Activated naive CD8-positive, alpha-beta T cell (primary cell): ENCODE data around the gene TBC1D14.
A peak's percentile ranks its signal among the peaks of the same experiment; 100 is the strongest.

Experiments
- H3K27ac Mint-ChIP-seq: one replicate; pipeline ENCODE4 v1.8.0; 2021; ENCODE audit warnings: mixed read lengths
- H3K27me3 Mint-ChIP-seq: one replicate; pipeline ENCODE4 v1.8.0; 2021; ENCODE audit warnings: mixed read lengths
- H3K36me3 Mint-ChIP-seq: one replicate; pipeline ENCODE4 v1.8.0; 2021; ENCODE audit warnings: mixed read lengths
- H3K4me1 Mint-ChIP-seq: one replicate; pipeline ENCODE4 v1.8.0; 2021; ENCODE audit warnings: low read depth, mixed read lengths
- H3K4me3 Mint-ChIP-seq: one replicate; pipeline ENCODE4 v1.8.0; 2021; ENCODE audit warnings: mild to moderate bottlenecking, mixed read lengths
- H3K9me3 Mint-ChIP-seq: one replicate; pipeline ENCODE4 v1.8.0; 2021; ENCODE audit warnings: low read depth, mixed read lengths

Gene TBC1D14

GRCh38 chr4:6912441-6912840, 2.8 kb downstream of the TBC1D14 start:
- Mint-ChIP-seq H3K36me3 (no peaks in the 10 kb centered on the region), H3K4me3 (peak overlapping the region; percentile 69), H3K27me3 (no peaks in the 10 kb centered on the region), H3K27ac (no peak overlapping the region), H3K9me3 (no peaks in the 10 kb centered on the region), H3K4me1 (peaks cover 62% of the 10 kb centered on the region)

DNA sequence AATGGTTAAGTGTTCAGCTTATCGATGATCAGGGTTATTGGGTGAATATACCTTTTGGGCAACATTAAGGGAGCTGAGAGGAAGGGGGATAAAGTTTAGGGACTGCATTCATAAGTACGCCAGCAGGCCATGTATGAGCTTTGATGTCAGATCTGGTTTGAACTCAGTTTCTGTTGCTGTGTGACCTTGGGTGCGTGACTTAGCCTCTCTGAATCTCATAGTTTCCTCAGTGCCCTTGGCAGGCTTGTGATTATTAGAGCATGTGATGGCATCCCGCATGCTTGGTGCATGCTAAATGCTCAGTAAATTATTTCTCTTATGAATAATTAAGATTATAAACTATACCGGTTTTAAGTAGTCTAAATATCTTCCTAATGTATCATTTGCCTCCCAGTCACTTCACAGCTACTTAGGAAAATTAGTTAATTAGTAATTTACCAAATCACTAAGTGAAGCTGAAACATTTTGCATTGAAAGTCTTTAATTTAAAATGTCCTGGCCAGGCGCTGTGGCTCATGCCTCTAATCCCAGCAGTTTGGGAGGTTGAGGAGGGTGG, 3.8 kb downstream of the TBC1D14 start:
- Mint-ChIP-seq H3K36me3 (no peaks in the 10 kb centered on the region), H3K9me3 (no peaks in the 10 kb centered on the region), H3K27ac (no peak overlapping the region), H3K4me1 (peaks cover 62% of the 10 kb centered on the region), H3K4me3 (no peak overlapping the region), H3K27me3 (no peaks in the 10 kb centered on the region)

DNA sequence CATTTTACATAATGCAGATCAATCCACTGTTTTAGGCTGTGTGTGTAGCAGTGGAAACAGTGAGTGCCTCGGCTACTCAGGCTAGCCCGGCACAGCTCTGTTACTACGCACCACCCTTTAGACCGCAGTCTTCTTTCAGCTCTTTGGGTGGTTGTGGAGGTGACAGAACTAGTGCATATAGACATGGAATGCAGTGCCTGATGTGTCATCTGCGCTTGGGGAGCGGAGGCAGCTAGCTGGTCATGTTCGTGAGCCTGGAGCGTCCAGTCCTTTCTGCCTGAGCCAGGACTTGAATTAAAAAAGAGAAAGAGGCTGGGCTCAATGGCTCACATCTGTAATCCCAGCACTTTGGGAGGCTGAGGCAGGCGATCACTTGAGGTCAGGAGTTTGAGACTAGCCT, 4.8 kb downstream of the TBC1D14 start:
- H3K9me3 Mint-ChIP-seq = no peaks in the 10 kb centered on the region
- H3K4me1 Mint-ChIP-seq = peaks cover 63% of the 10 kb centered on the region
- no peak overlapping the region for H3K27ac Mint-ChIP-seq
- no peaks in the 10 kb centered on the region for H3K36me3 Mint-ChIP-seq
- no peaks in the 10 kb centered on the region for H3K27me3 Mint-ChIP-seq
- H3K4me3 Mint-ChIP-seq = no peak overlapping the region

DNA sequence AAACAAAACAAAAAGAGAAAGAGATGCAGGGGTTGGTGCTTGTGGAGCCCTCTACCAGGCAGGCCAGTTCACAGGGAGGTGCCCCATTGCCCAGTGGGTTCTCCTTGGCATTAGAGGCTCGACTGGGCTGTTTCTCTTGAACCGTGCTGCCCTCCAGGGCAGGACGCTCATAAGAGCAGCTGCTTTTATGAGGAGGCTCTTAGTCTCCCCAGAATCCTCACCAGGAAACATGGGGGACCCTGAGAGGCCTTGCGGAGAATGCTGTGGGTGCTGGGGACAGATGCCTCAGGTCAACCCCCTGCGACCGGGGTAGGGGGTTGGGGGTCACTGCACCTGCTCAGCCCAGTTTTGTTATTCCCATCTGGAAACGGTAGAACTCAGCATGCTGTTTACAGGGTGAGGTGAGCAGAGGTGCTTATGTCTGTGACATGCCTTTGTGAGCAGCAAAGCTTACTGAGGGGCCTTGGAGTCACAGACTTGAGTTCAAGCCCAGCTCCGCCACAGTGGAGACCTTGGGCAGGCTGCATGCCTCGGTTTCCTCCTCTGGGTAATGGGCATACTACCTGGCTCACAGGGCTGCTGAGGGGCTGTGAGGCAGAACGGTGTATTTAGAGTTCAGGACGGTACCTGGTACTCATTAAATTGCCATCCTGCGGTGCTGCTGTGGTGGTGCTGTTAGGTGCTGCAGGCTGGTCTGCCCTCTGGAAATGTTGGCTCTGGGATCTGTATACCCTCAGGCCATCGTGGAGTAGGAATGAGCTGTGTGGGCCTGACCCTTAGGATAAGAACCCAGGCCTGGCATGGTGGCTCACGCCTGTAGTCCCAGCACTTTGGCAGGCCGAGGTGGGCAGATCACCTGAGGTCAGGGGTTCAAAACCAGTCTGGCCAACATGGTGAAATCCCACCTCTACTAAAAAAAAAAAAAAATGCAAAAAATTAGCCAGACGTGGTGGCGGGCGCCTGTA, 5.7 kb downstream of the TBC1D14 start:
- H3K27me3 Mint-ChIP-seq = no peaks in the 10 kb centered on the region
- H3K4me3 Mint-ChIP-seq = no peak overlapping the region
- no peaks in the 10 kb centered on the region for H3K36me3 Mint-ChIP-seq
- H3K27ac Mint-ChIP-seq = no peak overlapping the region
- H3K9me3 Mint-ChIP-seq = no peaks in the 10 kb centered on the region
- H3K4me1 Mint-ChIP-seq = peaks cover 66% of the 10 kb centered on the region

GRCh38 chr4:6916069-6916586, 6.5 kb downstream of the TBC1D14 start:
- no peaks in the 10 kb centered on the region for H3K27me3 Mint-ChIP-seq
- peaks cover 64% of the 10 kb centered on the region for H3K4me1 Mint-ChIP-seq
- H3K36me3 Mint-ChIP-seq = no peaks in the 10 kb centered on the region
- H3K9me3 Mint-ChIP-seq = no peaks in the 10 kb centered on the region
- H3K27ac Mint-ChIP-seq = peak overlapping the region; percentile 92
- H3K4me3 Mint-ChIP-seq = peak overlapping the region; percentile 53

- Mint-ChIP-seq H3K36me3 (no peaks in the 10 kb centered on the region), H3K27me3 (no peaks in the 10 kb centered on the region), H3K27ac (peak overlapping the region; percentile 92), H3K4me3 (peak overlapping the region; percentile 53), H3K4me1 (peaks cover 58% of the 10 kb centered on the region), H3K9me3 (no peaks in the 10 kb centered on the region)
Measured at GRCh38 chr4:6916587-6917460, 7.2 kb downstream of the TBC1D14 start.

- peak overlapping the region; percentile 76 for H3K4me3 Mint-ChIP-seq
- no peaks in the 10 kb centered on the region for H3K9me3 Mint-ChIP-seq
- peak overlapping the region; percentile 92 for H3K27ac Mint-ChIP-seq
- H3K4me1 Mint-ChIP-seq = peaks cover 60% of the 10 kb centered on the region
- H3K27me3 Mint-ChIP-seq = no peaks in the 10 kb centered on the region
- H3K36me3 Mint-ChIP-seq = no peaks in the 10 kb centered on the region
Measured at GRCh38 chr4:6917461-6918271, 8.0 kb downstream of the TBC1D14 start.

DNA sequence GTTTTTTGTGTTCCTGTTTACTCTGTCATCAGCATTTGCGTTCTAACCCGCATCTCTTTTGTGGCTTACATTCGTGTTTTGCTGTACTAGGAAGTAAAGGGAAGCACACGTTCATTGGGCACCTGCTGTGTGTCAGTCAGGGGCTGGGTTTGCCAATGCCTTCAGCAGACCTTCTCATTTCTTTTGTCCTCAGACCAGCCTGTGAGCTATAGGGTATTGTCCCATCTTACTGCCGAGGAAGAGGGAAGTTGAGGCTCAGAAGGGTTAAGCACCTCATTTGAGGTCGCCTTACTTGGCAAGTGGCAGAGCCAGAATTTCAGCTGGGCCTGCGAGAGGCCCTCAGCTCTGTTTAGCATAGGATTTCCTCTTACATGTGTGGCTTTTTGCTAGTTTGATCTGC, 8.7 kb downstream of the TBC1D14 start:
- H3K4me3 Mint-ChIP-seq = peak overlapping the region; percentile 76
- H3K9me3 Mint-ChIP-seq = no peaks in the 10 kb centered on the region
- peaks cover 61% of the 10 kb centered on the region for H3K4me1 Mint-ChIP-seq
- peak overlapping the region; percentile 92 for H3K27ac Mint-ChIP-seq
- no peaks in the 10 kb centered on the region for H3K27me3 Mint-ChIP-seq
- no peaks in the 10 kb centered on the region for H3K36me3 Mint-ChIP-seq

DNA sequence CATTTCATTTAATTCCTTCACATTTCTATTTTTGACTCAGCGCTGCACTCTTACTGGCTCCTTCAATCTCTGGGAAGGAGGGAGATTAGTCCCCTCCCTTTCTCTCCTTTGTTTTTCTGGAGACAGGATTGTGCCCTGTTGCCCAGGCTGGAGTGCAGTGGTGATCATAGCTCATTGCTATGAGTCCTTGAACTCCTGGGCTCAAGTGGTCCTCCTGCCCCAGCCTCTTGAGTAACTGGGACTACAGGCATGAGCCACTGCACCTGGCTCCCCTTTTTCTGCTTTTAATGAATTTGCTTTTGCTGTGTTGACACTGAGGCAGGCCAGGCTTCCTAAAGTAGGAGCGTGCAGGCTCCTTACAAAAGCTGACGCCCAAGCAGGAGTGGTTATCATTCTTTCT, 10.5 kb downstream of the TBC1D14 start:
- Mint-ChIP-seq H3K4me1 (peaks cover 66% of the 10 kb centered on the region), H3K27ac (peak overlapping the region; percentile 76), H3K27me3 (no peaks in the 10 kb centered on the region), H3K4me3 (no peak overlapping the region), H3K9me3 (no peaks in the 10 kb centered on the region), H3K36me3 (peaks cover 8% of the 10 kb centered on the region)

DNA sequence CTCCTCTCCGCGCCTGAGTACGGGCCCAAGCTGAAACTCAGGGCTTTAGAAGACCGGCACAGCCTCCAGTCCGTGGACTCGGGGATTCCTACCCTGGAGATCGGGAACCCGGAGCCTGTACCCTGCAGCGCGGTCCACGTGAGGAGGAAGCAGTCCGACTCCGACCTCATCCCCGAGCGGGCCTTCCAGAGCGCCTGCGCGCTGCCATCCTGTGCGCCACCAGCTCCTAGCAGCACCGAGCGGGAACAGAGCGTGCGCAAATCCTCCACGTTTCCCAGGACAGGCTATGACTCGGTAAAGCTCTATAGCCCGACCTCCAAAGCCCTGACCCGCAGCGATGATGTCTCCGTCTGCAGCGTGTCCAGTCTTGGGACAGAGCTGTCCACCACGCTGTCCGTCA, 13.9 kb downstream of the TBC1D14 start:
- no peaks in the 10 kb centered on the region for H3K9me3 Mint-ChIP-seq
- no peak overlapping the region for H3K4me3 Mint-ChIP-seq
- peaks cover 14% of the 10 kb centered on the region for H3K36me3 Mint-ChIP-seq
- H3K27ac Mint-ChIP-seq = no peak overlapping the region
- peaks cover 67% of the 10 kb centered on the region for H3K4me1 Mint-ChIP-seq
- no peaks in the 10 kb centered on the region for H3K27me3 Mint-ChIP-seq

DNA sequence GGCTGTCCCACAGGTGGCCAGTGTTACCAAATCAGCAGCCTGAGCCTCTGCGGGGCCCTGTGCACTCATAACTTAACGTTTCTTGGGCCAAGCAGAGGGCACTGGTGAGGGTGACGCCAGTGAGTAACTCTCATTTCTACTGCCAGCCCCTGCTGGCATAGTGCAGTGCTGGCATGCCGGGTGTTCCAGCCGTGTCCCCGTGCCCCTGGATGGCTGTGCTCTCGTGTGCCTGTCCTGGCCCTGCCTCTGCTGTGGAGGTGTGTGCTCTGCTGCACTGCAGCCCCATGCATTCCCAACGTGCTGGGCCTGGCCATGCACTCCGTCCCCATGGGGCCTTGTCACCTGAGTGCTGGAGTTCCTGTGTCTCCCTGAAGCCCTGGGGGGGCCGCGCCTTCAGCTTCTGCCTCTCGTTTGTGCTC, 14.7 kb downstream of the TBC1D14 start:
- no peak overlapping the region for H3K27ac Mint-ChIP-seq
- H3K36me3 Mint-ChIP-seq = peaks cover 14% of the 10 kb centered on the region
- H3K4me3 Mint-ChIP-seq = peak overlapping the region; percentile 80
- no peaks in the 10 kb centered on the region for H3K27me3 Mint-ChIP-seq
- H3K4me1 Mint-ChIP-seq = peaks cover 70% of the 10 kb centered on the region
- no peaks in the 10 kb centered on the region for H3K9me3 Mint-ChIP-seq

- Mint-ChIP-seq H3K36me3 (peaks cover 14% of the 10 kb centered on the region), H3K27me3 (no peaks in the 10 kb centered on the region), H3K27ac (no peak overlapping the region), H3K9me3 (no peaks in the 10 kb centered on the region), H3K4me3 (peak overlapping the region; percentile 80), H3K4me1 (peaks cover 75% of the 10 kb centered on the region)
Measured at GRCh38 chr4:6925357-6925836, 15.8 kb downstream of the TBC1D14 start.

GRCh38 chr4:6926081-6926480, 16.5 kb downstream of the TBC1D14 start:
- no peaks in the 10 kb centered on the region for H3K9me3 Mint-ChIP-seq
- no peaks in the 10 kb centered on the region for H3K27me3 Mint-ChIP-seq
- H3K4me1 Mint-ChIP-seq = peaks cover 71% of the 10 kb centered on the region
- peaks cover 14% of the 10 kb centered on the region for H3K36me3 Mint-ChIP-seq
- H3K27ac Mint-ChIP-seq = peak overlapping the region; percentile 87
- H3K4me3 Mint-ChIP-seq = peak overlapping the region; percentile 80
